K562 (cell line): ENCODE measurements around the gene FILIP1. TPM values are rescaled to one million over a fixed set of nuclear protein-coding genes. Genes with fewer than 3 reads are reported as not detected.

Source experiments
- ATAC-seq: fragments of 200-7000 bp; cut with Tn5 transposase; 3 replicates; pipeline ENCODE4 v1.9.1; 2020; ENCODE audit warnings: moderate library complexity
- BruUV-seq: library from RNA; stranded (reverse); fragments of 400-500 nt; replicated peaks from 2 replicates; lab custom pipeline; 2021; lab: Mats Ljungman, UMichigan
- CTCF ChIA-PET: fragments of 300-600 bp; formaldehyde crosslinking; extraction: SDS; loops from one replicate; lab custom pipeline; 2021; ENCODE audit warnings: low intra/inter-chr PET ratio; lab: Yijun Ruan, JAX
- POLR2A ChIA-PET: fragments of 300-600, 350-650 bp; sonication (Branson Sonifier 250); formaldehyde crosslinking; extraction: SDS; loops from one replicate; lab custom pipeline; 2021; ENCODE audit warnings: antibody characterized with exemption, inconsistent platforms; lab: Yijun Ruan, JAX
- DNase-seq, 4 experiments: peaks; one replicate each; pipeline versions ENCODE4 v3.0.0 to v3.0.0-alpha.2; 2011 to 2018; ENCODE audit warnings: low spot score in 3 of 4, mixed read lengths in 3 of 4; ENCODE audit errors: extremely low read depth in 1 of 4
- FAIRE-seq: peaks from 2 replicates; lab custom pipeline; 2011; peaks lifted over from hg19 to GRCh38; lab: Jason Lieb, UNC
- H2AFZ ChIP-seq: 2 replicates; pipeline ENCODE4 v1.6.0; 2011; ENCODE audit warnings: low read depth, low read length, control low read depth, inconsistent platforms
- H3K27ac ChIP-seq: fragments of 200-600 bp; 3 replicates; pipeline ENCODE4 v1.8.0; 2011; ENCODE audit warnings: low read depth, mild to moderate bottlenecking, control low read depth, inconsistent platforms, low read length, moderate library complexity, mixed read lengths; ENCODE audit errors: extremely low read depth
- H3K27me3 ChIP-seq, 2 experiments: fragments of 300-600 bp in 1 of 2; 2 replicates in 1 of 2; 3 replicates in 1 of 2; pipeline versions ENCODE4 v1.6.0 to v1.8.0; 2011; ENCODE audit warnings: inconsistent platforms in 2 of 2, low read length in 2 of 2, mild to moderate bottlenecking in 1 of 2, mixed read lengths in 1 of 2, moderate library complexity in 1 of 2; ENCODE audit not compliant: control insufficient read depth in 2 of 2, insufficient read depth in 2 of 2
- H3K36me3 ChIP-seq: fragments of 300-600 bp; 3 replicates; pipeline ENCODE4 v1.8.0; 2011; ENCODE audit warnings: mild to moderate bottlenecking, low read length, inconsistent platforms; ENCODE audit not compliant: control insufficient read depth, insufficient read depth
- H3K4me1 ChIP-seq, 2 experiments: fragments of 200-600 bp in 1 of 2; replicated peaks in 1 of 2; 2 replicates in 1 of 2; 3 replicates in 1 of 2; pipeline versions ENCODE4 v1.5.1 to v1.8.0; 2011; ENCODE audit warnings: inconsistent platforms in 2 of 2, low read length in 2 of 2, mild to moderate bottlenecking in 1 of 2, mixed read lengths in 1 of 2, moderate library complexity in 1 of 2; ENCODE audit not compliant: control insufficient read depth in 2 of 2, insufficient read depth in 2 of 2
- H3K4me2 ChIP-seq: 2 replicates; pipeline ENCODE4 v1.6.1; 2011; ENCODE audit warnings: low read length, control low read depth, inconsistent platforms, mixed read lengths; ENCODE audit not compliant: insufficient read depth
- H3K4me3 ChIP-seq: fragments of 200-600 bp; sonication (generic), shearing (Covaris generic); 2 replicates; pipeline ENCODE4 v1.5.1; 2016; ENCODE audit warnings: control low read depth, inconsistent platforms
- H3K79me2 ChIP-seq: fragments of 200-600 bp; 3 replicates; pipeline ENCODE4 v1.8.0; 2011; ENCODE audit warnings: low read length, inconsistent platforms; ENCODE audit not compliant: control insufficient read depth, insufficient read depth
- H3K9ac ChIP-seq, 2 experiments: 2 replicates each; pipeline versions ENCODE4 v1.6.0 to v1.6.1; 2011; ENCODE audit warnings: low read depth in 2 of 2, low read length in 2 of 2, control low read depth in 1 of 2, inconsistent platforms in 1 of 2, mild to moderate bottlenecking in 1 of 2, mixed read lengths in 1 of 2; ENCODE audit not compliant: insufficient read depth in 1 of 2
- H3K9me1 ChIP-seq: one replicate; pipeline ENCODE4 v1.6.0; 2011; ENCODE audit warnings: inconsistent platforms, mild to moderate bottlenecking, low read length, moderate library complexity; ENCODE audit not compliant: control insufficient read depth, insufficient read depth
- H3K9me3 ChIP-seq: replicated peaks from 2 replicates; pipeline ENCODE4 v1.5.1; 2011; ENCODE audit warnings: low read depth, low read length, inconsistent platforms; ENCODE audit not compliant: control insufficient read depth, insufficient read depth
- H4K20me1 ChIP-seq: replicated peaks from 2 replicates; pipeline ENCODE4 v1.6.1; 2011; ENCODE audit warnings: low read length, inconsistent platforms, mixed read lengths; ENCODE audit not compliant: control insufficient read depth, insufficient read depth
- HNRNPH1 ChIP-seq: fragments of 200-400 bp; formaldehyde crosslinking; optimal IDR thresholded peaks from 2 replicates; pipeline ENCODE3; 2017; ENCODE audit warnings: low read depth, mild to moderate bottlenecking, low read length, moderate library complexity
- KLF1 ChIP-seq: fragments of 450-650 bp; IDR thresholded peaks from 2 replicates; pipeline ENCODE4 v1.6.1; 2016; ENCODE audit warnings: missing genetic modification characterization, missing compliant biosample characterization
- PTRF ChIP-seq: fragments of 450-650 bp; IDR thresholded peaks from 2 replicates; pipeline ENCODE4 v1.6.1; 2016; ENCODE audit warnings: mild to moderate bottlenecking, missing genetic modification characterization, missing compliant biosample characterization
- TGIF2 ChIP-seq: sonication (generic); formaldehyde crosslinking; IDR thresholded peaks from 2 replicates; pipeline ENCODE4 v1.8.1; 2022; ENCODE audit warnings: mild to moderate bottlenecking, missing genetic modification reagents, moderate library complexity
- ZNF224 ChIP-seq: sonication (generic); formaldehyde crosslinking; IDR thresholded peaks from 2 replicates; pipeline ENCODE4 v1.8.0; 2022; ENCODE audit warnings: mild to moderate bottlenecking, missing genetic modification reagents
- WGBS: fragments of 100-300 bp; shearing (Covaris generic); methylation state at CpG from one replicate; pipeline ENCODE4 v1.1.6; 2016; ENCODE audit warnings: low coverage, mixed read lengths; ENCODE audit not compliant: insufficient coverage; ENCODE audit errors: missing lambda C conversion rate; 5-methylcytosine and 5-hydroxymethylcytosine counted together
- in situ Hi-C: fragments of 300-500 bp; cut with MboI; formaldehyde crosslinking; loops from 4 replicates; pipeline ENCODE4 v1.15.0; 2018; ENCODE audit warnings: inconsistent platforms, mixed read lengths
- intact Hi-C: fragments of 100-400 bp; cut with micrococcal nuclease; formaldehyde crosslinking; loops from 2 replicates; pipeline ENCODE4 v1.14.2; 2022
- polyA plus RNA-seq, 8 experiments: library from polyadenylated mRNA; depleted of rRNA in 4 of 8; stranded (reverse) in 5 of 8; unstranded in 3 of 8; fragments of >200 nt; fragmentation: Nextera tagmentation in 2 of 8; fragmentation: Illumina TruSeq in 1 of 8; extraction: Ambion mirVana in 2 of 8; extraction: Trizol in 1 of 8; gene quantifications; 2 replicates each; pipeline versions ENCODE4 v1.2.1 to v1.2.3, GENCODE V29; 2011 to 2014; ENCODE audit warnings: inconsistent platforms in 1 of 8, missing spikeins in 1 of 8
- total RNA-seq, 7 experiments: library from RNA; depleted of rRNA in 6 of 7; stranded (reverse); fragments of >200 nt in 6 of 7; fragmentation: Illumina TruSeq in 2 of 7; extraction: Trizol in 2 of 7; gene quantifications; 2 replicates each; pipeline versions ENCODE4 v1.2.1 to v1.2.3, GENCODE V29; 2011 to 2021; ENCODE audit warnings: low replicate concordance in 1 of 7

FILIP1 gene
- total and polyA plus RNA-seq, 9 of the 15 experiments (the other 6 are each of a cell fraction or from before 2014, with no cell fraction given), result 0.03 to 0.25 (median 0.10) TPM; not detected in 1

- H3K9ac ChIP-seq, result no peak overlapping the region
- CTCF ChIA-PET, result no interaction called here
- H4K20me1 ChIP-seq, result no peaks in the 10 kb centered on the region
- POLR2A ChIA-PET, result no interaction called here
- ATAC-seq (no peak), DNase-seq (no peak), FAIRE-seq (no peak)
- TF ChIP-seq HNRNPH1 (no peak), KLF1 (tag) (no peak), PTRF (tag) (no peak), ZNF224 (CRISPR knock-in tag) (no peak)
- BruUV-seq, result no TSS peak
- H3K36me3 ChIP-seq, result no peaks in the 10 kb centered on the region
- H3K4me1 ChIP-seq, result no peaks in the 10 kb centered on the region
- H3K79me2 ChIP-seq, result no peaks in the 10 kb centered on the region
- H3K4me2 ChIP-seq, result no peak overlapping the region
- no peak overlapping the region for H3K4me3 ChIP-seq
- H3K27me3 ChIP-seq, result peaks cover 0 to 5% of the 10 kb centered on the region in 2 experiments; a peak in 1 of 5 replicates
- no peak overlapping the region for H3K27ac ChIP-seq
- intact Hi-C loops (no loop called here), in situ Hi-C loops (no loop called here)
- no peaks in the 10 kb centered on the region for H3K9me3 ChIP-seq
- H2AFZ ChIP-seq, result no peak overlapping the region
- H3K9me1 ChIP-seq, result no peaks in the 10 kb centered on the region
These were observed 120.7 kb downstream of the FILIP1 start for GRCh38 chr6:75372884-75373283.

DNA sequence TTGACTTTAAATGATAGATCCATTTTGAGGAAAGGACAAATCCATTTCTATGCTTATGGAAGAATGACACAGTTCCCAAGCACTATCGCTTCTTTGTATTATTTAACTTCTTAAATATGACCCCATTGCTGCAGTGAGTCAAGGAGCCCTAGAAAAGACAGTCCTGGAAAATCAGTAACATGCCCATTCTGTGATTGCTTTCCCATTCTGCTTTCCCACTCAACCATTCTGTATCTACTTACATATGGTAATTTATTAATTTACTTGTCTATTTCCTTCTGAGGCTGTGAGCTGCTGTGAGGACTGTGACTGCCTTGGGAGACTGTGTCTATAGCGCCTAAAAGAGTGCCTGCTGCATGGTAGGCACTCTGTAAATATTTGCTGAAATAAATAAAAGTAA lies 123.6 kb downstream of the FILIP1 start:
- H2AFZ ChIP-seq, result no peak overlapping the region
- no peaks in the 10 kb centered on the region for H3K9me1 ChIP-seq
- ChIA-PET POLR2A (interaction anchor here (0.9 kb wide), 1 partner anchor 330 kb away, joined by 5 read pairs; no protein-coding TSS in a partner anchor), CTCF (no interaction called here)
- H3K4me1 ChIP-seq, result no peaks in the 10 kb centered on the region
- no peak overlapping the region for H3K27ac ChIP-seq
- FAIRE-seq (no peak), ATAC-seq (no peak), DNase-seq (no peak)
- no peaks in the 10 kb centered on the region for H4K20me1 ChIP-seq
- no peaks in the 10 kb centered on the region for H3K36me3 ChIP-seq
- H3K79me2 ChIP-seq, result no peaks in the 10 kb centered on the region
- H3K9ac ChIP-seq, result no peak overlapping the region
- H3K9me3 ChIP-seq, result no peaks in the 10 kb centered on the region
- intact Hi-C loops, result no loop called here
- in situ Hi-C loops, result no loop called here
- peaks cover 0 to 2% of the 10 kb centered on the region in 2 experiments; a peak in 1 of 5 replicates for H3K27me3 ChIP-seq
- BruUV-seq, result no TSS peak
- WGBS, result 0% methylated on average over 2 of the region's 2 CpGs
- H3K4me3 ChIP-seq, result no peak overlapping the region
- H3K4me2 ChIP-seq, result no peak overlapping the region
- TF ChIP-seq TGIF2, result no peak
